Measurements from ENCODE around the gene WDR38. TPM values are rescaled to one million over a fixed set of nuclear protein-coding genes. Genes with fewer than 3 reads are reported as not detected.

WDR38 gene
- total and polyA plus RNA-seq, 2 donors, result 0.14 to 0.30 TPM

DNA sequence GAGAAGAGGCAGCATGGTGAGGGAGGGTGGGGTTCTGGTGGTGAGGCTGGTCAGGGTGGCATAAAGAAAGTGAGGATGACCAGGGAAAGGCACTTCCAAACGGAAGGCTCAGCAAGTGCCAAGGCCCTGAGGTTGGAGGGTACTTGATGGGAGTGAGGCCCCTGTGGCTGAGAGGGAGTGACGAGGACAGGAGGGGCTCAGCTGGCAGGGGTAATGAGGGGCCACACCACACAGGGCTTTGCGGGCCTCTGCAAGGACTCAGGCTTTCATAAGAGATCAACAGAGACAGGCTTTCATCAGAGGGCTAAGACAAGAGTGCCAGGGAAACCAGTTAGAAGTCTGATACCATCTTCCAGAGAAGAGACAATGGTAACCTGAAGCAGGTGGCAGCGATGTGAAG is 32.3 kb downstream of the WDR38 start:
- peaks cover 41 to 60% of the 10 kb centered on the region in 2 donors for H3K36me3 ChIP-seq (ENCODE audit: control insufficient read depth in 2 of 2, insufficient read depth in 2 of 2, low read length in 1 of 2)
- H3K4me3 ChIP-seq (ENCODE audit: low read length in 2 of 2), result no peak overlapping the region
- WGBS, result 99% methylated on average over 4 of the region's 4 CpGs
- H3K27me3 ChIP-seq (ENCODE audit: control insufficient read depth in 2 of 2, insufficient read depth in 1 of 2, low read length in 1 of 2), result peaks cover 15 to 49% of the 10 kb centered on the region in 2 donors
- H3K9me3 ChIP-seq (ENCODE audit: control insufficient read depth in 2 of 2, insufficient read depth in 1 of 2, low read length in 1 of 2), result peaks cover 0 to 2% of the 10 kb centered on the region in 2 donors
- H3K27ac ChIP-seq (ENCODE audit: low read depth in 1 of 2, low read length in 1 of 2), result no peak overlapping the region
- no peak for DNase-seq (ENCODE audit: low read depth in 6 of 9, low spot score in 9 of 9)
- H3K4me1 ChIP-seq (ENCODE audit: control insufficient read depth in 2 of 2, insufficient read depth in 2 of 2, low read length in 2 of 2), result peaks cover 0 to 10% of the 10 kb centered on the region in 2 donors

DNA sequence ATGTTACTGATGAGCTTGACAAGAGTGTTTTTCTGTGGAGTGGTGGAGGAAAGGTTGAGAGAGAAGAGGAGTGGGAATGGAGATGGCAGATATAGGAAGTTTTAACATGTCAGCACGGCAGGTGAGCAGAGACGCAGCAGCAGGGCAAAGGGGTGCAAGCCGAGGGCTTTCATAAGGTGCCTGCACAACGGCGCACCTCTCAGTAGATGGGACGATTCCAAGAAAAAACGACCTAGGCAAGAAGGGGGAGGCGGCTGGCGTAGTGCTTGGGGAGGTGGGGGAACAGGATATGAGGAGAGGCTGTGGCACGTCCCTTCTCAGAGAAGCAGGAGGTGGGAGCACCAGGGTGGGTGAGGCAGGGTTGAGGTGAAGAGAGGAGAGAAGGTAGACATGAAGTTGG is 33.2 kb downstream of the WDR38 start:
- WGBS, result 96% methylated on average over 10 of the region's 10 CpGs
- Histone ChIP-seq H3K4me1 (ENCODE audit: control insufficient read depth in 2 of 2, insufficient read depth in 2 of 2, low read length in 2 of 2) (peaks cover 0 to under 1% of the 10 kb centered on the region in 2 donors), H3K27ac (ENCODE audit: low read depth in 1 of 2, low read length in 1 of 2) (no peak overlapping the region), H3K36me3 (ENCODE audit: control insufficient read depth in 2 of 2, insufficient read depth in 2 of 2, low read length in 1 of 2) (peaks cover 39 to 68% of the 10 kb centered on the region in 2 donors), H3K4me3 (ENCODE audit: low read length in 2 of 2) (no peak overlapping the region), H3K9me3 (ENCODE audit: control insufficient read depth in 2 of 2, insufficient read depth in 1 of 2, low read length in 1 of 2) (peaks cover 0 to 2% of the 10 kb centered on the region in 2 donors), H3K27me3 (ENCODE audit: control insufficient read depth in 2 of 2, insufficient read depth in 1 of 2, low read length in 1 of 2) (peaks cover 20 to 59% of the 10 kb centered on the region in 2 donors)
- no peak for DNase-seq (ENCODE audit: low read depth in 6 of 9, low spot score in 9 of 9)

DNA sequence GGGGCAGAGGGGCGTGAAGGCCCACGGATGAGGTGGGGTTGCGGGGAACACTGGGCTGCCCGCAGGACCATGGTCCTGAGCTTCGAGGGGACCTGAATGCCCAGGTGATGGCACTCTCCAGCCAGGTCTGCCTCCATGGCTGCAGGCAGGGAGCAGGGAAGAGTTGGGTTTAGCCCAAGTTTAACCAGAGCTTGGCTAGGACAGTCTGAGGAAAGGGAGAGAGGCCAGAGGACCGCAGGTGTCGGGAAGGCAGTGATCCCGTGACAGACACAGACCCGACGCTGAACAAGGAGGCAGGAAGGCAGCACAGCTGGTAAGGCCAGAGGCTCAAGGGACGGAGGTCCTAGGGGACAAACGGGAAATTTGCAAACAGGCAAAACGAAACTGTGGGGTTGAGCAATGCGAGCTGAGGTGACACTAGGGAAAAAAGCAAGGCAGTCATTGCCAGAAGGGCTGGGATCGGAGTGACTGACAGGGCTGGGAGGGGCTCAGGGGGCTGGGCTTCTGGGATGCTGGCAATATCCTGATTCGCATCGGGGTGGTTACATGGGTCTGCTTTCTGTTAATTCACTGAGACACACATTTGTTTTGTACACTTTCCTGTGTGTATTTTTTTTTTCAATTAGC is 33.7 kb downstream of the WDR38 start:
- no peak for DNase-seq (ENCODE audit: low read depth in 6 of 9, low spot score in 9 of 9)
- H3K9me3 ChIP-seq (ENCODE audit: control insufficient read depth in 2 of 2, insufficient read depth in 1 of 2, low read length in 1 of 2), result peaks cover 0 to 2% of the 10 kb centered on the region in 2 donors
- H3K4me1 ChIP-seq (ENCODE audit: control insufficient read depth in 2 of 2, insufficient read depth in 2 of 2, low read length in 2 of 2), result no peaks in the 10 kb centered on the region
- H3K27ac ChIP-seq (ENCODE audit: low read depth in 1 of 2, low read length in 1 of 2), result no peak overlapping the region
- 97% methylated on average over 17 of the region's 17 CpGs for WGBS
- peaks cover 34 to 68% of the 10 kb centered on the region in 2 donors for H3K36me3 ChIP-seq (ENCODE audit: control insufficient read depth in 2 of 2, insufficient read depth in 2 of 2, low read length in 1 of 2)
- H3K4me3 ChIP-seq (ENCODE audit: low read length in 2 of 2), result no peak overlapping the region
- H3K27me3 ChIP-seq (ENCODE audit: control insufficient read depth in 2 of 2, insufficient read depth in 1 of 2, low read length in 1 of 2), result peaks cover 20 to 61% of the 10 kb centered on the region in 2 donors

- Histone ChIP-seq H3K27ac (ENCODE audit: low read depth in 1 of 2, low read length in 1 of 2) (no peak overlapping the region), H3K9me3 (ENCODE audit: control insufficient read depth in 2 of 2, insufficient read depth in 1 of 2, low read length in 1 of 2) (peaks cover 0 to 2% of the 10 kb centered on the region in 2 donors), H3K4me1 (ENCODE audit: control insufficient read depth in 2 of 2, insufficient read depth in 2 of 2, low read length in 2 of 2) (no peaks in the 10 kb centered on the region), H3K36me3 (ENCODE audit: control insufficient read depth in 2 of 2, insufficient read depth in 2 of 2, low read length in 1 of 2) (peaks cover 33 to 63% of the 10 kb centered on the region in 2 donors), H3K27me3 (ENCODE audit: control insufficient read depth in 2 of 2, insufficient read depth in 1 of 2, low read length in 1 of 2) (peaks cover 22 to 65% of the 10 kb centered on the region in 2 donors), H3K4me3 (ENCODE audit: low read length in 2 of 2) (no peak overlapping the region)
- no peak for DNase-seq (ENCODE audit: low read depth in 6 of 9, low spot score in 9 of 9)
- WGBS, result 99% methylated on average over 5 of the region's 5 CpGs
Measured at GRCh38 chr9:124887832-124888231, 34.6 kb downstream of the WDR38 start.

GRCh38 chr9:124889006-124889405 is 35.7 kb downstream of the WDR38 start:
- Histone ChIP-seq H3K27me3 (ENCODE audit: control insufficient read depth in 2 of 2, insufficient read depth in 1 of 2, low read length in 1 of 2) (peaks cover 22 to 71% of the 10 kb centered on the region in 2 donors), H3K27ac (ENCODE audit: low read depth in 1 of 2, low read length in 1 of 2) (no peak overlapping the region), H3K36me3 (ENCODE audit: control insufficient read depth in 2 of 2, insufficient read depth in 2 of 2, low read length in 1 of 2) (peaks cover 40 to 63% of the 10 kb centered on the region in 2 donors), H3K9me3 (ENCODE audit: control insufficient read depth in 2 of 2, insufficient read depth in 1 of 2, low read length in 1 of 2) (peaks cover 0 to 2% of the 10 kb centered on the region in 2 donors), H3K4me1 (ENCODE audit: control insufficient read depth in 2 of 2, insufficient read depth in 2 of 2, low read length in 2 of 2) (no peaks in the 10 kb centered on the region), H3K4me3 (ENCODE audit: low read length in 2 of 2) (no peak overlapping the region)
- WGBS, result 98% methylated on average over 13 of the region's 13 CpGs
- no peak for DNase-seq (ENCODE audit: low read depth in 6 of 9, low spot score in 9 of 9)

DNA sequence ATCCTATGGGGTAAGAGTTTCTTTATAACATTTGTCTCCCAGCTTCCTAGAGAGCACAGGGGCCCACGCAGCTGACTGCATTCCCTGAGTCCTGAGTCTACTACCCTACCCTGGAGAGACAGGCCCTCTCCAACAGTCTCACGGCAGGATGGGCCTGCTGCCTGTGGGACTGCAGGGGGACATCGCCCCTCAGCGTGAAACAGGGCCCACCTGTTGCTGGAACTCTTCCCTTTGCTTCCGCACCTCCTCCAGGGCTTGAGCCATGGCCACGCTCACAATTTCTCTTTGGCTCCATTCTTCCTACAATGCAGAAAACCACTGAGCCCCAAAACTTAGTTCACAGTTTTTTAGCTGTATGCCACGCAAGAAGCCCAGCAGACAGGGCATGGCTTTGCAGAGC is 36.9 kb downstream of the WDR38 start:
- no peak for DNase-seq (ENCODE audit: low read depth in 6 of 9, low spot score in 9 of 9)
- WGBS, result over 99% methylated on average over 7 of the region's 7 CpGs
- no peak overlapping the region for H3K27ac ChIP-seq (ENCODE audit: low read depth in 1 of 2, low read length in 1 of 2)

GRCh38 chr9:124894035-124894740 is 40.9 kb downstream of the WDR38 start:
- peaks cover 18 to 54% of the 10 kb centered on the region in 2 donors for H3K27me3 ChIP-seq (ENCODE audit: control insufficient read depth in 2 of 2, insufficient read depth in 1 of 2, low read length in 1 of 2)
- H3K36me3 ChIP-seq (ENCODE audit: control insufficient read depth in 2 of 2, insufficient read depth in 2 of 2, low read length in 1 of 2), result peaks cover 37% of the 10 kb centered on the region in 2 donors
- DNase-seq (ENCODE audit: low read depth in 6 of 9, low spot score in 9 of 9), result no peak
- H3K4me3 ChIP-seq (ENCODE audit: low read length in 2 of 2), result no peak overlapping the region
- WGBS, result 97% methylated on average over 9 of the region's 9 CpGs
- no peak overlapping the region for H3K27ac ChIP-seq (ENCODE audit: low read depth in 1 of 2, low read length in 1 of 2)
- H3K4me1 ChIP-seq (ENCODE audit: control insufficient read depth in 2 of 2, insufficient read depth in 2 of 2, low read length in 2 of 2), result no peaks in the 10 kb centered on the region
- H3K9me3 ChIP-seq (ENCODE audit: control insufficient read depth in 2 of 2, insufficient read depth in 1 of 2, low read length in 1 of 2), result peaks cover under 1 to 12% of the 10 kb centered on the region in 2 donors

More for the DNA sequence above, 36.9 kb downstream of the WDR38 start:
- Histone ChIP-seq H3K27me3 (ENCODE audit: control insufficient read depth in 2 of 2, insufficient read depth in 1 of 2, low read length in 1 of 2) (peaks cover 22 to 71% of the 10 kb centered on the region in 2 donors), H3K36me3 (ENCODE audit: control insufficient read depth in 2 of 2, insufficient read depth in 2 of 2, low read length in 1 of 2) (peaks cover 42 to 59% of the 10 kb centered on the region in 2 donors), H3K4me3 (ENCODE audit: low read length in 2 of 2) (no peak overlapping the region), H3K4me1 (ENCODE audit: control insufficient read depth in 2 of 2, insufficient read depth in 2 of 2, low read length in 2 of 2) (no peaks in the 10 kb centered on the region), H3K9me3 (ENCODE audit: control insufficient read depth in 2 of 2, insufficient read depth in 1 of 2, low read length in 1 of 2) (peaks cover 2% of the 10 kb centered on the region in 2 donors)

GRCh38 chr9:124894741-124895170 is 41.5 kb downstream of the WDR38 start:
- Histone ChIP-seq H3K4me3 (ENCODE audit: low read length in 2 of 2) (no peak overlapping the region), H3K36me3 (ENCODE audit: control insufficient read depth in 2 of 2, insufficient read depth in 2 of 2, low read length in 1 of 2) (peaks cover 32 to 35% of the 10 kb centered on the region in 2 donors), H3K27ac (ENCODE audit: low read depth in 1 of 2, low read length in 1 of 2) (no peak overlapping the region), H3K27me3 (ENCODE audit: control insufficient read depth in 2 of 2, insufficient read depth in 1 of 2, low read length in 1 of 2) (peaks cover 15 to 54% of the 10 kb centered on the region in 2 donors), H3K9me3 (ENCODE audit: control insufficient read depth in 2 of 2, insufficient read depth in 1 of 2, low read length in 1 of 2) (peaks cover 0 to 12% of the 10 kb centered on the region in 2 donors), H3K4me1 (ENCODE audit: control insufficient read depth in 2 of 2, insufficient read depth in 2 of 2, low read length in 2 of 2) (no peaks in the 10 kb centered on the region)
- peak; percentile 33 to 82 (median 50) for DNase-seq (ENCODE audit: low read depth in 6 of 9, low spot score in 9 of 9)
